ENCODE results near the gene PLCH1.

GRCh38 chr3:155377071-155377470, 367.8 kb downstream of the PLCH1 start:
- TF ChIP-seq CTCF (IDR thresholded peaks at IDR 0.05; ENCODE audit: low read depth, low read length, missing input control) (no peak), MAX (IDR thresholded peaks at IDR 0.05) (no peak), SP1 (IDR thresholded peaks at IDR 0.05) (no peak), YY1 (IDR thresholded peaks at IDR 0.05) (no peak), ATF3 (IDR thresholded peaks at IDR 0.05) (no peak), RXRA (IDR thresholded peaks at IDR 0.05) (no peak), TAF1 (conservative IDR thresholded peaks at IDR 0.05) (no peak)
